IPS DF 4.7 (cell line): ENCODE results near the gene RAD51B.

Experiments
- DNase-seq: peaks from one replicate; pipeline ENCODE4 v3.0.0-alpha.2; 2013; ENCODE audit warnings: low spot score; ENCODE audit errors: extremely low read depth

Gene RAD51B

DNA sequence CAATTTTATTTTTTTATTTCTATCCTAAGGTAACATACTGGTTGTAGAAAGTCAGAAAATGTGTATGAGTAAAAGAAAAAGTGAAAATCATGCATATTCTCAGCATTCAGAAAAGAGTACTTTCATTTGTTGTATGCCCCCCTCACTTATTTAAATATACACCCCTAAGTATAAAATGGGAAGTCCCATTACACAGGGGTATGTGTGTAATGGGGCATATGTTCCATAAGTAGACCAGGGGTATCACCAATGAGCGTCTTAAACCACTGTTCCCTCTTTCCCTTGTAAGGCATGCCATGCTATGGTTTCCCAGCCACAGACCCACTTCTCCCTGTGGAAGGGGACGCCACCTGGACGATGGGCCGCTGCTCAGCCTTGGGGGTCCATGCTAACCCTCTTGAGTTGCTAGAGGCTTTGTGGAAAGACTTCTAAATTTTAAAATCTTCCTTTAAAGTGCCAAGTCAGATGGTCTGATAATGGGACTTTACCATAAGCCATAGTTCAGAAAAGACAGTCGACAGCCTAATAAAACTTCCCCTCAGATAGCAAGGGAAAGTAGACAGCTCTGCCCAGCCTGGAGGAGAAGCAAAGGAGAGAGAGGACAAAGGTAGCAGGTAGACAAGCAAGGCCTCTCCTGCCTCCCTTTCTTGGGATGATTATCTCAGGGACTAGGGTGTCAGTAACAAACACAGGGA is 855.1 kb downstream of the RAD51B start:
- no peak for DNase-seq

DNA sequence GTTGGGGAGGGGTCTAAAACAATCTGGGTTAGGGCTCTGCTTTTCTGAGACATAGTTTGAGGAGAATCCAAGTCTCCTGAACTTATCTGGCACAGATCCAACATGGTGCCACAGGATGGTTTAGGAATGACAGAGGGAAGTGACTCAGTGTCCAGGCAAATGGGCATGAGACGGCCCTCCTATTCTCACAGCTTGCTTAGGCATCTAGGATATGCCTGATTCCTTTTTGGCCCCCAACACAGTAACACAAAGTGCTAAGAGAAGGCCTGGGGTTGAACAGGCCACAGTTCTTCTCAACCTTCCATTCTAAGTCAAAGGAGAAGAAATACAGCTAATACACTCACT is 855.6 kb downstream of the RAD51B start:
- no peak for DNase-seq

DNA sequence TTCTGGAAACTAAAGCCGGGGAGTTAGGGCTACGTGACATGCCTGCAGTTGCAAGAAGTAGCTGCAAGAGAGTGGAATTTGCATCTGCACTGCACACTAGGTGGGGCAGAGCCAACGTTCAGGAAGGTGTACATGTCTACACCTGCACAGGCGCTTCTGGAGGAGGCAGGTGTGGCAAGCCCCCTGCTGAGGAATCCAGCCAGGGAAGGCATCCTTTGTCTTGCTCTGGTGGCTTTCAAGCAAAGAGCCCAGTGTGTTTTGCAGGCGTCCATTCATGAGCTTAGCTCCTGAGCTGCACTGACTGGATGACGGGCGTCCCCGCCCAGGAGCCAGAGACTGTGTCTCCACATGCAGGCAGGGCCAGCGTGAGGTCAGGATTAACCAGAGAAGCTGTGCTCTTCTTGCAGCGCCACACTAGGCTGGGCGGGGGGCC is 856.9 kb downstream of the RAD51B start:
- no peak for DNase-seq

DNA sequence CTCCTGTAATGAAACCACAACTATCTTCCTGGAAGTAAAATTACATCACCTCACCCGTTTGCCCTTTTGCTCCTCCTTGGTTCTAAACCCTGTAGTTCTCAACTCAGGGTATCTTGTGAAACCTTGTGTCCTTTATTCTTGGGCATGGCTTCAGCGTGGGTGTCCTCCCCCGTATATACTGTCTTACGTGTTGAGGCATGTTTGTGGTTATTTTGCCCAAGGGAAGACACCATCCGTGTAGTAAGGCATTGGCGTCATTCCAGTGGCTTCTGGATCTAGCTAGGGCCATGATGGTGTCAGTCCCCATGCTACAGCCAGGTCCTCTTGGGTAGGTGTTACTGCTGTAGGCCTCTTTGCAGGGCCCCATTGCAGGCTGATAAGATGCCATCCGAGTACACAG is 857.9 kb downstream of the RAD51B start:
- no peak for DNase-seq

DNA sequence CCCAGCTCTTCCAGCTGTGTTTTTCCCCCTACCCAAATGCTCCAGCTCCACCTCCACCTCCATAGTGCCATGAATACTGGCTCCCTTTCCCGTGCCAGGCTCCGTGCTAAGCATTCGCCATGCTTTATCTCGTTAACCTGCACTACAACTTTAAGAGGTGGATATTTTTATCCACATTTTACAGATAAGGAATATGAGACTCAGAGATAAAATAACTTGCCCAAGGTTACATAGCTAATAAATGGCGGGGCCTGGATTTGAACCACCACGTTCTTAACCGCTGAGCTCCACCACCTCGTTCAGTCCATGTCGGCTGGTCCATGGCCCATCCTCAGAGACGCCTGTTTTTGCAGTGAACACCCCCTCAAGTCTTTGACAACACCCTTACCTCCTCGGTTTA is 858.3 kb downstream of the RAD51B start:
- no peak for DNase-seq

DNA sequence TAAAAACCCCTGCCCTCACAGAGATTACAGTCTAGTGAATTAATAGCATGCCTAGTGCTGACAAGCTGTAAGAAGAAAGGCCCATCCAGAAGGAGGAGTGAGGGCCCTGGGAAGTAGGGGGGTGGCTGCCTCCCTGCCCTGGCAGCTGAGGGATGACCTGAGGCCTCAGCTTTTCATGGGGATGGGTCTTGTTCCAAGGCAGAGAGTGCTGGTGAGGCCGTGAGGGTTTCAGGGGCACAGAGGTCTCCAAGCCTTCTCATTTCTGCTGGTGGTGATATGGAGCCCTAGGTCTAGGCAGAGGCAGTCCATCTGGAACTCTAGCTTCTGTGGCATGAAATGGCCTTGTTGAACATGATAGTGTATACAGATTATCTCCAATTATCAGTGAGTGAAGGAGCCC is 858.9 kb downstream of the RAD51B start:
- no peak for DNase-seq

DNA sequence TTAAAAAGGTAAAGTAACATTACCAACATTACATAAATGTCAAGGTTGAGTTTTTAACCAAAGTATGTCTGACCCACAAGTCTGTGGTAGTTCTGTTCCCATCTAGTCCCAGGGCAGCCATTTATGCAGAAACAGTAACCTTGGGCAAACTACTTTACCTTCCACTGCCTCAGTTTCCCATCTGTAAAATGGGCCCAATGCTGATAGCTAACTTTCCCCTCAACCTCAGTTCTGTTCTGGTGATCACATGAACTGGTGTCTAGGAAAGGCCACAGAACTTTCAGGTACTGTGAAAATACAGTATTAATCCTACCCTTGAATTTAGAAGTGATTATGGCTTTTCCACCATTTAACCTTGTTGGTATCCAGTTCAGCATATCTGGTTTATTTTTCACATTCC is 859.7 kb downstream of the RAD51B start:
- DNase-seq: no peak

DNA sequence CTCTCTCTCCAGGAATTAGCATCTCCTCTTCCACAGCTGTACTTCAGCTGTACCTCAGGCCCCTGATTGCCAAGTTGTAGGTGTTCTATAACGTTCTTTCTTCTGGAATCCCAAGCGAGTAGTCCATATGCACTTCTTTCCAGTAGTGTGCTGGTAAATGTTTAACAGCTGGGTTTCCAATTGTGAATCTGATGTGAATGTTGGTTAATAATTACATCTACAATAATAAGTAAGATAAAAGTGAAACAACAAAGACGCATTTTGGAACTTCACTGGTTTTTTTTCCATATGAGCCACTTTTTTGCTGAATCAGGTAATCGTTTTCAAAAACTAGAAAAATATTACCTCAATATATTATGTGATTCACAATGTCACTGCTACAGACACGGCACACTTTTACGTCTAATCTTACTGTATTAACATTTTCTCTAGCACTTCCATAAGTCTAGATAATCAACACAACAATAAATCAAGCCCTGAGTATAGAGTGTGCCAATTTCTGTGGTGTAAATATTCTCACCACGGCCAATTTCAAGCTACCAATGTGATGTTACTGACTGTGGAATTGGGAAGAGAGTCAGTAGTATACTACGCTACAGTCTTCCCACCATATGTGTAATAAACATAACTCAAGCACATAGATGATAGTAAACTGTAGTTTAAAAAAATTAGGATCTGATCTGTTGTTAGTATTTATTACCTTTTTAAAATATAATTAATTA is 860.3 kb downstream of the RAD51B start:
- no peak for DNase-seq

DNA sequence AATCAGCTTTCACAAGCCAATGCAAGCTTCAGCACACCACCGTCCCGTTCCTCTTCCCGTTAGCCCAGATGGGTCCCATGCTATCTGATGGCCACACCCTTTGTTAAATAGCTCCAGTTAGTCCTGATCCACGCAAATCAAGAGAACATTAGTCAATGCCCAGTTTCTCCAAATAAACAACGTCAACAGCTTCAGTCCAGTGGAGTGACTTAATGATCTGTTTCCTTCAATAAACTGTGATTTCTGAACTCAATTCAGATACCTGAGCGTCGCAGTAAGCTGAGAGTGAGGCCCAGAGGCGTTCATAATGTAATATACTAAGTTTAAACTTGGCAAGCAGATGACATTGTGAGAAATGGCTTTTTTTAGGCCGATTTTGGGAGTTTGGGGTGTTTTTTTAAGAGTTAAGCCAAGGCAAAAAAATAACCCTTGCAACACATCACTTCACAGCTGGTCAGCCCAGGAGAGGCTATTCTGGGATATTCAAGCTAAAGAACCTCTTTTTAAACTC is 861.0 kb downstream of the RAD51B start:
- DNase-seq: no peak

DNA sequence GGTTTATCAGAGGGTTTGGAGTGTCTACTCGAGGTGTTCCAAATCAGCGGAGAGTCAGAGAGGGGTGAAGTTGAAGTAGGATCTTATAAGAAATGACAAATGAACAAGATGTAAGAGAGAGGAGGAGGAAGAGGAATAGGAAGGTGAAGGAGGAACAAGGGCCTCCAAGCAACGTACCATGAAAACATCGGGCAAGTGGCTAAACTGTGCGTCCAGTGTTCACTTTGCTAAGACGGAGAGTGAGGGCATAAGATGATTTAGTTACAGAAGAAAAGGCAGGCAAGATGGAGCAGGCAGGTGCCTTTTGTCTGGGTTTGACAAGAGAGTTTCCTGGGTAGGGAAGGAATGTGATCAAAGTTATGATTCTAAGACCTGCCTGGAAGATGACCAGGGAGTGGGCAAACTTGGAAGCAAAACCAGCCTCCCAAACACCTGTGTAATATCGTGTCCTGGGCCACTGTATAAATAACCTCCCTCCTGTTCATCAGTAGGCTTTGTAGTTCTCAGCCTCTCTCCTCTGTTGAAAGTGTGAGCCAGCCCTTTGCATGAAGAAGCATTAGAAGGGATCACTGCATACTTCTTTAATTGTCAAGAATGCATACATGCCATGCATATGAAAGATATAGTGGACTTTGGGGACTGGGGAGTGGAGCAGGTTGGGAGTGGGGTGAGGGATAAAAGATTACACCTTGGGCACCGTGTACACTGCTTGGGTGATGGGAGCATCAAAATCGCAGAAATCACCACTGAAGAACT is 861.9 kb downstream of the RAD51B start:
- DNase-seq: no peak

DNA sequence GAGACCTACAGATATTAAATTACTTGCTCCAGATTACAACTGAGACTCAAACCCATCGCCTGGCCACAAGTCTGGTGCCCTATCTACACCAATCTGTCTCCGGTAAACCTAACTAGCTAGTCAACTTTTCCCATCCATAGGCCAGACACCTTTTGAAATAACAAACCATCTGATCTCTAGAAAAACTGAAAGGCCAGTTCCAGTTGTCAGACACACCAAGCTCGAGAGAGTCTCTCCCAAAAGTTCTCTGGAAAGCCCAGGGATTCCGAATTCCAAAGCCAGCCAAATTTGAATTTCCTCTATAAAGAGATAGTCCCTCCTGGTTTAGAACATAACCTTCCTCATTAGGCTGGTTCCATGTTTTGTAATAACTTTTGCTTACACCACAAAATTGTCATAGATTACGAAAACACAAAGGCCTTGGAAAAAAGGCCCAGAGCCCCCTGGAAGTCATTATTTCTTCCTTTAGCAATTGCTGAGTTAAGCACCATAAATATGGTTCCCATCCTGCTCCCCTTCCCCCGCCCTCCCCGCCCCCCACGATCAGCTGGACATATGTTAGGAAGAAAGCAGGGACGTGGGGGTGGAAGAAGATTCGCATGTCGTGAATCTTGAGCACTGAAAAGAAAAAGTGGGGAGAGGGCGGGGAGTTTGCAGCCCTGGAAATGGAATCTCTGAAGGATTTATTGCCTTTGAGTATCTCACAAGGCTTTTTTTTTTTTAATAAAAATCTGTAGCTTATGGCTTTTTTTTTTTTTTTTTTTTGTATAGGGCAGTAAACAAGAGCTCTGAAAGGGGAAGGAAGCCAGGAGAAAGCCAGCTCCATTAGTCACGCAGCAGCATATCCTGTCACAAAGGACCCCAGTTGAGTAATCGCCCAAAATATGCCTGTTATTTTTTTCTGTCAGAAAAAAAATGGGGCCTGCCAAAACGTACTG is 862.9 kb downstream of the RAD51B start:
- no peak for DNase-seq

DNA sequence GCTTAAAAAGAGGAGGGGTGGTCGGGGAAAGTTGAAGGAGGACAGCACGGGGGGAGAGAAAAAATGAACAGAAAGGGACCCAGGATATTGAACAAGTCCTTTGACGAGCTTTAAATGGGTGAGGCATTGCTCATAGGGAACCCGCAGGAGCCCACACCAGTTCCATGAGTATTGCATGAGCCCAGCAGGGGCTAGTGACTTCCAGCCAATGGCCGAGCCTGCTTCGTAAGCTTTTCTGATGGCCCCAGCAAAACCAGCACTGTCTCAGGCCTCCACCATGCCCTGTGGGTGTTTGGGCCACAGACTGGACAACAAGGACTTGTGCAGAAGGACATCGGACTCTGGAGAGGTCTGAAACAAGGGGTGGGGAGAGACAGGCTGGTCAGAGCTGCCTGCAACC is 863.7 kb downstream of the RAD51B start:
- no peak for DNase-seq

DNA sequence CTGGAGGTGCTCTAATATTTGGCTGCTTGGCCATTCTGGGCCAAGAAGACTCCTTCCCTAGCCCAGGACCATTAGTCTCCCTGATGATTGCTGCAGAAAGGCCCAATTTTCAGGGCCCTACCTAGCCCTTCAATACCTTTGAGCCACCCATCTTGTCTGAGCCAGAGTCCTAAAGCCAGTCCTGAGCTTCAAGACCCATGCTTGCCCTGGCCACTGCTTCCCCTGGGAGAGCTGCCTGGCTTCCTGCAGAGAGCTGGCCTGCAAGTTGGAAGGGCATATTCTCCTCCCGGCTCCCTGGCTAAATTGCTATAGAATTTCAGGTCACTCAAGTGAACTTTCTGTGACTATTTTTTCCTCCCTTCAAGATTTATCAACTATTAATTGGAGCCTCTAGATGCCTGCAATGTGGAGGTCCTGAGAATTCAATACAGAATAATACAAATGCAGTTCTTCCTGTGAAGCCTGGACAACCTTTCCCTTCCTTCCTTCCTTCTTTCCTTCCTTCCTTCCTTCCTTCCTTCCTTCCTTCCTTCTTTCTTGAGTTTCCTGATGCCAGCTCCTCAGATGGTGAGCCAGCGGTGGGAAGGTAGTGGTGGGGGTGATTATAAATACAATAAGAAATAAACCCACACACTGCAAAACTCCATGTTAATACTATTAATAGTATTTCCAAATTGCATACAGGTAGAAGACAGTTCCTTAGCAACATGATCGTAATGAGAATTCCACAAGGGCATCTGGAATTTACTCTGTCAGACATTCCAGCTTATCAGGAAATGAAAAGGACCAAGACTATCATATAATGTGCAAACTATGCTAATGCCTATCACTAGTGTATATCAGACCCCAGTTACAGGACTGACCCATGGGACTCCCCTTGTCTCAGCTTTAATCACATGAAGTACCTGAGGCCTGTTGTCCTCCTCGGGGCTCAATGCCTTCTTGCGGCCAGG is 865.2 kb downstream of the RAD51B start:
- DNase-seq: no peak

DNA sequence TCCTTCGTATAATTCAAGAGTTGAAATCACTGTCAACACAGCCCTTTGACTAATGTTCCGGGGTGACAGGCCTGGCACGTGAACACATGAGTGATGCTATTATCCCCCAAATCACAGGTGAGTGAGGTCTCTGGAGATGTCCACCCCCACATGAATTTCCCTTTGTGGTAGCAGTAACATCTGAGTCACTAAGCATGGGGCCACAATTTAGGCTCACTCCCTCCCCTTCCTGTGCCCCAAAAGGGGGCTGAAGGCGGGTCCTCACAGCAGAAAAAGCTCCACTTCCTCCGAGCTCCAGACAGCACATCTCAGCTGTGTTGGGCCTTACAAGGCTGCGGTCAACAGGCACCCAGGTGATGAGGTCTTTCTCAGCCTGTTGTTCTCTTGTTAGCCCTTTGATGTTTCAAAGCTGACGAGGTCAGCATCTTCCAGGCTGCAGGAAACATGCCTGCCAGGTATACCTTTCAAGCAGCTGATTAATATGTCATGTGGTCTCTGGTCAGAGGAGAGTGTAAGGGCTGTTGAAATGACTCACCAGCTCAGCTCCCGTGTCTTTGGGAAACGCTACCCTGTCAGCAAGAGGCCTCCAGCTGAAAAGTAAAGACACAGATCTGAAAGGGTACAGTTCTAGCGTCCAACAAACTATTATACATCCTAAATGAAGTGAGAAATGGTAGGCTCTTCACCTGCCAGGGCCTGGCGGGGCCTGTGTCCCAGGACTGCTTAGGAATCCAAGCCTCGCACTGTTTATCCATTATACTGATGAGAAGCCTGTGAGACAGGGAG is 866.0 kb downstream of the RAD51B start:
- DNase-seq: no peak

DNA sequence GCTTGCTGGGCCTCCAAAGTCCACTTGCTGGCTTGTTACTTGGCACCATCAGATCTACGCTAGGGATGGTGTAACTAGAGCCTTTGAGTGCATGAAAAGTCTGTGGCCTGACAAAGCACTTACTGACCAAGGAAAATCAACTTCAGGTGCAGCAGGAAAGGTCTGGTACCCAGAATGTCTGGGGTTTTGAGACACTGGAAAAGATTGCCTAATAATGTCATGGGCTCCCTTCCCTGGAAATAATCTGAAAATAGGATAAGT is 866.6 kb downstream of the RAD51B start:
- no peak for DNase-seq

DNA sequence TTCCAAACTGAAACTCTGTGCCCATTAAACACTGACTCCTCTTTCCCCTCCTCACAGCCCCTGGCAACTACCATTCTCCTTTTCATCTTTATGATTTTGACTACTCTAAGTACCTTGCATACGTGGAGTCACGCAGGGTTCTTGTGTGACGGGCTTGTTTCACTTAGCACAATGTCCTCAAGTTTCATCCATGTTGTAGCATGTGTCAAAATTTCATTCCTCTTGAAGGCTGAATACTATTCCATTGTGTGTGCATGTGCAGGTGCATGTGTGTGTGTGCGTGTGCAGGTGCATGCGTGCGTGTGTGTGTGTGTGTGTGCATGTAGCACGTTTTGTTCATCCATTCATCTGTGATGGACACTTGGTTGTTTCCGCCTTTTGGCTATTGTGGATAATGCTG is 867.1 kb downstream of the RAD51B start:
- no peak for DNase-seq

DNA sequence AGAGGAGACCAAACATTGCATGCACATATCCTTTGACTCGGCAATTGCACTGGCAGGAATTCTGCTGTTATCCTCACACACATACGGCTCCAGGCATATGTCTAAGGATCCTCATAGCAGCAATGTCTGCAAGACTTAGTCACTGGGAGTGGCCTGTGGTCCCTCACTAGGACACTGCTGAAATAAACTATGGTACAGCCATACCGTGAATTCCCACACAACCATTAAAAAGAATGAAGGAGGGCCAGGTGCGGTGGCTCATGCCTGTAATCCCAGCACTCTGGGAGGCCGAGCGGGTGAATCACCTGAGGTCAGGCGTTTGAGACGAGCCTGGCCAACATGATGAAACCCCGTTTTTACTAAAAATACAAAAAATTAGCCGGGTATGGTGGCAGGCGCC is 868.2 kb downstream of the RAD51B start:
- no peak for DNase-seq

DNA sequence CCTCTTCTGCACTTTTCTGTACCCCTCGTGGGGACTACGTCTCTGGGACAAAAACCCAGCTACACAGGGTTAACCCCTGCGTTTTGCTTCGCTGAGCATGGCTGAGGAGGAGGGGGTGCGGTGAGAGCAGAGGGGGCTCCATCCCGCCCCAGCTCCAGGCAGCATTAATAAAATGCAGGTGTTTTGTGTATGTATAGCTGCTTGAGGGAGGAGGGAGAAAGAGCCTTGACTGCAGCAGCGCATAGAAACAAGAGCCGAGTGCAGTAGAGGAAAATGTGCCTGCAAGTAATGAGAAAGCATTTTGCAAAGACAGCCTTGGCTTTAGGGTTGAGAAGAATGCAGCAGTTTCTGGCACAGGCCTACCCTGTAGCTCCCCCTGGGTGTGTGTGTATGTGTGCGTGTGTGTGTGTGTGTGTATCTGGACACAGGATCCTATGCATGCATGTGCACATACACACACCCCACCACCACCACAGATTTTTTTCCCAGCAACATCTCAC is 869.3 kb downstream of the RAD51B start:
- DNase-seq: no peak

DNA sequence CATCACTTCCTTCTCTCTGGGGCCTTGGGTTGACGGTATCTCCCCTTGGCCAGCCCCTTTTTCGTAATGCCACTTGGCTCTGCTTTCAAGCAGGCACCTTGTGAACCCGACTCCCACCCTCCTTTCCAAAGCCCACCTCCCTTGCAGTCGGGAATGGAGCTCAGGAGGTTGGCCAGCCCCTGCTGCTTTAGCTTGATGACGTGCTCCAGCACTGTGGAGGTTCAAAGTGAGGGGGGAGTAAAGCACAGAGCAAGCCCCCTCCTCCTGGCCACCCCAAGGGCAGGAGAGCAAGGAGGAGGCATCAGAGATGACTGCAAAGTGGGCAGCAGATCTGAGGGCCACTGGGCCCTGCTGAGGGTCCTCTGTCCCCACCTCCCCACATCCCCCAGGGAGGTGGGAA is 869.9 kb downstream of the RAD51B start:
- no peak for DNase-seq
